ENCODE measurements around the gene EIF5. TPM values are rescaled to one million over a fixed set of nuclear protein-coding genes. Genes with fewer than 3 reads are reported as not detected.

EIF5 gene
- total RNA-seq, 1 experiment from 2014 or later, result 356 TPM

- H4K8ac ChIP-seq (replicated peaks; ENCODE audit: insufficient read length, low read depth, low read length), result no peak overlapping the region
- no peak overlapping the region for H3K9ac ChIP-seq (ENCODE audit: extremely low read depth, insufficient read length, low read length)
- no peak overlapping the region for H3K23ac ChIP-seq (ENCODE audit: insufficient read length, low read depth, low read length)
- Mint-ChIP-seq H3K27ac (no peak overlapping the region), H3K27me3 (ENCODE audit: low read depth) (peaks cover 7% of the 10 kb centered on the region), H3K4me3 (no peak overlapping the region), H3K36me3 (ENCODE audit: insufficient read depth in 1 of 3, low read depth in 3 of 3) (no peaks in the 10 kb centered on the region), H3K4me1 (0 out of 4 replicates have a peak, but pooled peaks cover 0 to 2% of the 10 kb centered on the region in 2 experiments), H3K9me3 (peaks cover 4 to 7% of the 10 kb centered on the region in 2 experiments; a peak in 3 of 5 replicates)
- no peak overlapping the region for H2BK120ac ChIP-seq (ENCODE audit: low read depth, low read length, poor library complexity, severe bottlenecking)
- H3K79me1 ChIP-seq (ENCODE audit: insufficient read depth, low read depth, low read length, poor library complexity, severe bottlenecking), result no peaks in the 10 kb centered on the region
- no peaks in the 10 kb centered on the region for H3K79me2 ChIP-seq (ENCODE audit: insufficient read depth, low read length)
- no peak overlapping the region for H4K5ac ChIP-seq (ENCODE audit: insufficient read length, low read depth, low read length)
- no peak overlapping the region for H2BK20ac ChIP-seq (ENCODE audit: low read depth, low read length, poor library complexity, severe bottlenecking)
- H4K20me1 ChIP-seq (ENCODE audit: control insufficient read depth, insufficient read depth, insufficient read length), result no peaks in the 10 kb centered on the region
- no peak overlapping the region for H3T11ph ChIP-seq (ENCODE audit: low read length)
- H3K27me3 ChIP-seq (ENCODE audit: insufficient read depth, low read length), result no peaks in the 10 kb centered on the region
- DNase-seq, result no peak
- no peak overlapping the region for H3K27ac ChIP-seq (ENCODE audit: insufficient read length, low read depth, low read length)
- no peak overlapping the region for H3K4me2 ChIP-seq (ENCODE audit: insufficient read depth, insufficient read length, low read length)
- H3K18ac ChIP-seq (ENCODE audit: insufficient read length, low read depth, low read length), result no peak overlapping the region
- no peak overlapping the region for H2BK12ac ChIP-seq (ENCODE audit: insufficient read length, low read depth, low read length)
- no peak for TF ChIP-seq CTCF (conservative IDR thresholded peaks at IDR 0.05)
- H3K4ac ChIP-seq (ENCODE audit: low read depth, low read length), result no peak overlapping the region
- no peak overlapping the region for H2AK5ac ChIP-seq (ENCODE audit: insufficient read length, low read length)
- H3K56ac ChIP-seq (ENCODE audit: insufficient read length, low read depth, low read length), result no peak overlapping the region
- no peak overlapping the region for H4K91ac ChIP-seq (ENCODE audit: insufficient read length, low read depth, low read length)
- no peaks in the 10 kb centered on the region for H3K4me1 ChIP-seq (ENCODE audit: insufficient read depth, low read length)
- no peaks in the 10 kb centered on the region for H3K23me2 ChIP-seq (ENCODE audit: insufficient read length, low read depth, low read length, poor library complexity, severe bottlenecking)
- no peak overlapping the region for H2AFZ ChIP-seq (ENCODE audit: low read length)
- no peak overlapping the region for H2BK5ac ChIP-seq (ENCODE audit: insufficient read length, low read length)
- WGBS (ENCODE audit: extremely low coverage, insufficient read length, low lambda C conversion rate), result no CpG with 5 or more reads among the region's 1 CpG
- no peaks in the 10 kb centered on the region for H3K9me3 ChIP-seq (ENCODE audit: control insufficient read depth, low read depth, low read length)
- H2BK15ac ChIP-seq (ENCODE audit: low read depth, low read length), result no peak overlapping the region
- H3K14ac ChIP-seq (ENCODE audit: insufficient read depth, low read length), result no peak overlapping the region
Measured at GRCh38 chr14:103302966-103303365, 31.1 kb upstream of the EIF5 start.

All from H9 (cell line).